Ishikawa (cell line): Measurements from ENCODE around the gene NDUFB2.

ENCODE experiments used
- CEBPB ChIP-seq: IDR thresholded peaks from 2 replicates; pipeline ENCODE4 v1.6.1; 2012
- CREB1 ChIP-seq: IDR thresholded peaks from 2 replicates; pipeline ENCODE4 v1.6.1; 2012; ENCODE audit warnings: low read depth
- EGR1 ChIP-seq: IDR thresholded peaks from 2 replicates; pipeline ENCODE4 v1.6.1; 2012
- EP300 ChIP-seq: IDR thresholded peaks from 2 replicates; pipeline ENCODE4 v1.6.1; 2012; ENCODE audit warnings: borderline replicate concordance
- FOXM1 ChIP-seq: IDR thresholded peaks from 2 replicates; pipeline ENCODE4 v1.6.1; 2012; ENCODE audit warnings: low read depth, borderline replicate concordance
- MAX ChIP-seq: IDR thresholded peaks from 2 replicates; pipeline ENCODE4 v1.6.1; 2012
- NFIC ChIP-seq: IDR thresholded peaks from 2 replicates; pipeline ENCODE4 v1.6.1; 2012
- RAD21 ChIP-seq: IDR thresholded peaks from 2 replicates; pipeline ENCODE4 v1.6.1; 2012; ENCODE audit warnings: low read depth
- REST ChIP-seq: IDR thresholded peaks from 2 replicates; pipeline ENCODE4 v1.6.1; 2012; ENCODE audit warnings: low read depth, mild to moderate bottlenecking
- TAF1 ChIP-seq: IDR thresholded peaks from 2 replicates; pipeline ENCODE4 v1.6.1; 2012; ENCODE audit warnings: low read depth, mild to moderate bottlenecking
- TCF12 ChIP-seq: IDR thresholded peaks from 2 replicates; pipeline ENCODE4 v1.6.1; 2012; ENCODE audit warnings: low read depth
- TEAD4 ChIP-seq: IDR thresholded peaks from 2 replicates; pipeline ENCODE4 v1.6.1; 2012
- USF1 ChIP-seq: IDR thresholded peaks from 2 replicates; pipeline ENCODE4 v1.6.1; 2012
- YY1 ChIP-seq: IDR thresholded peaks from 2 replicates; pipeline ENCODE4 v1.6.1; 2012; ENCODE audit warnings: low read depth
- ZBTB7A ChIP-seq: IDR thresholded peaks from 2 replicates; pipeline ENCODE4 v1.6.1; 2012; ENCODE audit warnings: low read depth

The NDUFB2 gene

GRCh38 chr7:140668641-140669040 is 27.9 kb upstream of the NDUFB2 start:
- TF ChIP-seq EP300 = no peak

GRCh38 chr7:140669352-140669751 is 27.2 kb upstream of the NDUFB2 start:
- TF ChIP-seq ZBTB7A (no peak), RAD21 (no peak), TAF1 (no peak), NFIC (no peak), FOXM1 (no peak), EGR1 (no peak), CREB1 (no peak), REST (no peak), USF1 (no peak), TEAD4 (no peak), EP300 (no peak), YY1 (no peak), TCF12 (no peak), CEBPB (no peak), MAX (no peak)

GRCh38 chr7:140670343-140670935 is 26.1 kb upstream of the NDUFB2 start:
- TF ChIP-seq TCF12 = no peak
- no peak for TF ChIP-seq ZBTB7A
- TF ChIP-seq FOXM1 = no peak
- no peak for TF ChIP-seq EP300
- TF ChIP-seq EGR1 = no peak
- TF ChIP-seq REST = no peak
- TF ChIP-seq YY1 = no peak
- no peak for TF ChIP-seq RAD21
- no peak for TF ChIP-seq TEAD4
- no peak for TF ChIP-seq NFIC
- no peak for TF ChIP-seq TAF1
- no peak for TF ChIP-seq CEBPB
- no peak for TF ChIP-seq CREB1

GRCh38 chr7:140671966-140672365 is 24.5 kb upstream of the NDUFB2 start:
- TF ChIP-seq TEAD4 (no peak), YY1 (no peak), MAX (no peak), TCF12 (no peak), USF1 (no peak), CREB1 (no peak), TAF1 (no peak)

GRCh38 chr7:140672382-140673062 is 24.0 kb upstream of the NDUFB2 start, which contains the start of gene ADCK2:
TSS of gene ADCK2 (plus strand) at chr7:140672945. CDS start at chr7:140673331, 386 bp downstream.
- TF ChIP-seq TAF1 (0 out of 2 replicates have a peak, but pooled peaks have one; percentile 16), USF1 (no peak)

GRCh38 chr7:140673063-140673773 is 23.3 kb upstream of the NDUFB2 start:
- TF ChIP-seq TCF12 (no peak), CEBPB (no peak), MAX (peak; percentile 54), EP300 (0 out of 2 replicates have a peak, but pooled peaks have one; percentile 19), ZBTB7A (peak; percentile 65), CREB1 (no peak), YY1 (no peak), TAF1 (0 out of 2 replicates have a peak, but pooled peaks have one; percentile 39)
